Neural cell (in vitro differentiated cells): ENCODE measurements around the gene ASPDH. TPM values are rescaled to one million over a fixed set of nuclear protein-coding genes. Genes with fewer than 3 reads are reported as not detected.

Experiments used
- H2AFZ ChIP-seq: fragments of 200-600, 300-800 bp; sonication (generic), shearing (Covaris generic); 2 replicates; pipeline ENCODE4 v1.6.0; 2014; ENCODE audit warnings: low read depth, mild to moderate bottlenecking, antibody characterized with exemption, low read length, moderate library complexity
- H3F3A ChIP-seq: fragments of 200-600 bp; shearing (Covaris generic); 2 replicates; pipeline ENCODE4 v1.6.1; 2016; ENCODE audit warnings: mild to moderate bottlenecking, moderate library complexity, mixed read lengths, antibody characterized with exemption, low read length; ENCODE audit not compliant: insufficient read depth, poor library complexity, severe bottlenecking
- H3K27ac ChIP-seq: fragments of 200-600, 300-800 bp; sonication (generic), shearing (Covaris generic); 2 replicates; pipeline ENCODE4 v1.5.1; 2014; ENCODE audit warnings: mild to moderate bottlenecking, low read length, moderate library complexity
- H3K27me3 ChIP-seq: fragments of 300-800, 200-600 bp; sonication (generic), shearing (Covaris generic); 2 replicates; pipeline ENCODE4 v1.6.0; 2014; ENCODE audit warnings: mild to moderate bottlenecking, low read depth, low read length, moderate library complexity; ENCODE audit not compliant: insufficient read depth
- H3K36me3 ChIP-seq: fragments of 300-800, 200-600 bp; sonication (generic), shearing (Covaris generic); 2 replicates; pipeline ENCODE4 v1.5.1; 2014; ENCODE audit warnings: mild to moderate bottlenecking, antibody characterized with exemption, low read length, moderate library complexity; ENCODE audit not compliant: insufficient read depth
- H3K4me2 ChIP-seq: fragments of 300-800, 200-600 bp; sonication (generic), shearing (Covaris generic); 2 replicates; pipeline ENCODE4 v1.6.0; 2014; ENCODE audit warnings: mild to moderate bottlenecking, low read length
- H3K4me3 ChIP-seq: fragments of 300-800, 200-600 bp; sonication (generic), shearing (Covaris generic); 2 replicates; pipeline ENCODE4 v1.5.1; 2014; ENCODE audit warnings: mild to moderate bottlenecking, low read length, moderate library complexity
- H3K79me2 ChIP-seq: fragments of 200-600 bp; shearing (Covaris generic); replicated peaks from 2 replicates; pipeline ENCODE4 v1.6.0; 2014; ENCODE audit warnings: mild to moderate bottlenecking, low read length, moderate library complexity; ENCODE audit not compliant: insufficient read depth
- H3K9ac ChIP-seq: fragments of 300-800, 200-600 bp; sonication (generic), shearing (Covaris generic); 2 replicates; pipeline ENCODE4 v1.6.1; 2016; ENCODE audit warnings: mild to moderate bottlenecking, low read length, mixed read lengths
- H3K9me2 ChIP-seq: fragments of 200-600 bp; shearing (Covaris generic); 2 replicates; pipeline ENCODE4 v1.6.1; 2016; ENCODE audit warnings: mild to moderate bottlenecking, low read length, mixed read lengths; ENCODE audit not compliant: insufficient read depth
- H3K9me3 ChIP-seq: fragments of 200-600, 300-800 bp; sonication (generic), shearing (Covaris generic); 2 replicates; pipeline ENCODE4 v1.6.1; 2016; ENCODE audit warnings: mild to moderate bottlenecking, mixed run types, low read length, moderate library complexity, mixed read lengths
- H4K20me1 ChIP-seq: fragments of 200-600 bp; shearing (Covaris generic); 2 replicates; pipeline ENCODE4 v1.6.1; 2016; ENCODE audit warnings: mild to moderate bottlenecking, mixed run types; ENCODE audit not compliant: insufficient read depth
- CTCF ChIP-seq: fragments of 450-650 bp; IDR thresholded peaks from 2 replicates; pipeline ENCODE4 v1.5.1; 2014; ENCODE audit warnings: antibody characterized with exemption, mild to moderate bottlenecking, moderate library complexity; ENCODE audit not compliant: poor library complexity, severe bottlenecking
- EP300 ChIP-seq: fragments of 450-650 bp; conservative IDR thresholded peaks from 2 replicates; pipeline ENCODE4 v1.6.1; 2014; ENCODE audit warnings: antibody characterized with exemption, mild to moderate bottlenecking, moderate library complexity; ENCODE audit not compliant: poor library complexity, severe bottlenecking
- EZH2 ChIP-seq: fragments of 200-600, 300-800 bp; shearing (Covaris generic), sonication (generic); IDR thresholded peaks from 2 replicates; pipeline ENCODE4 v1.6.1; 2014; ENCODE audit warnings: antibody characterized with exemption, low read length, borderline replicate concordance, mild to moderate bottlenecking; ENCODE audit not compliant: insufficient read depth, poor library complexity, severe bottlenecking
- MXI1 ChIP-seq: fragments of 450-650 bp; conservative IDR thresholded peaks from 2 replicates; pipeline ENCODE4 v1.6.1; 2014; ENCODE audit warnings: antibody characterized with exemption, mild to moderate bottlenecking; ENCODE audit not compliant: poor library complexity, severe bottlenecking
- POLR2AphosphoS5 ChIP-seq: IDR thresholded peaks from 2 replicates; pipeline ENCODE4 v1.6.1; 2012
- RAD21 ChIP-seq: fragments of 450-650 bp; conservative IDR thresholded peaks from 2 replicates; pipeline ENCODE4 v1.6.1; 2014; ENCODE audit warnings: antibody characterized with exemption, mild to moderate bottlenecking, moderate library complexity
- REST ChIP-seq: IDR thresholded peaks from 2 replicates; pipeline ENCODE4 v1.6.1; 2012; ENCODE audit warnings: borderline replicate concordance
- SMC3 ChIP-seq: fragments of 450-650 bp; conservative IDR thresholded peaks from 2 replicates; pipeline ENCODE4 v1.6.1; 2014; ENCODE audit warnings: antibody characterized with exemption, mild to moderate bottlenecking, moderate library complexity; ENCODE audit not compliant: poor library complexity
- TAF1 ChIP-seq: IDR thresholded peaks from 2 replicates; pipeline ENCODE4 v1.6.1; 2012; ENCODE audit warnings: low read depth
- polyA plus RNA-seq: library from polyadenylated mRNA; depleted of rRNA; stranded (reverse); fragments of >200 nt; gene quantifications from 2 replicates; pipeline ENCODE4 v1.2.3, GENCODE V29; 2014

The ASPDH gene
- polyA plus RNA-seq, 1 donor from 2014 or later: not detected

- Histone ChIP-seq H3F3A (no peaks in the 10 kb centered on the region), H3K9me2 (no peaks in the 10 kb centered on the region), H2AFZ (no peak overlapping the region), H4K20me1 (no peaks in the 10 kb centered on the region), H3K4me3 (no peak overlapping the region), H3K27ac (no peak overlapping the region), H3K9ac (no peak overlapping the region), H3K79me2 (no peaks in the 10 kb centered on the region), H3K4me2 (no peak overlapping the region), H3K36me3 (no peaks in the 10 kb centered on the region), H3K27me3 (no peaks in the 10 kb centered on the region), H3K9me3 (no peaks in the 10 kb centered on the region)
- no peak for TF ChIP-seq RAD21
- no peak for TF ChIP-seq POLR2AphosphoS5
- TF ChIP-seq EZH2: no peak
- TF ChIP-seq CTCF: no peak
- no peak for TF ChIP-seq MXI1
- TF ChIP-seq SMC3: no peak
- TF ChIP-seq REST: no peak
These were observed 47.6 kb downstream of the ASPDH start for GRCh38 chr19:50465986-50466705.

- no peak overlapping the region for H3K9ac ChIP-seq
- no peak for TF ChIP-seq TAF1
- H3K36me3 ChIP-seq: no peaks in the 10 kb centered on the region
- no peak overlapping the region for H3K4me3 ChIP-seq
- no peaks in the 10 kb centered on the region for H3K27me3 ChIP-seq
- H3K9me3 ChIP-seq: no peaks in the 10 kb centered on the region
- no peaks in the 10 kb centered on the region for H3K79me2 ChIP-seq
- H3F3A ChIP-seq: no peaks in the 10 kb centered on the region
- no peak overlapping the region for H3K4me2 ChIP-seq
- no peak overlapping the region for H3K27ac ChIP-seq
- no peak overlapping the region for H2AFZ ChIP-seq
- H3K9me2 ChIP-seq: no peaks in the 10 kb centered on the region
- no peaks in the 10 kb centered on the region for H4K20me1 ChIP-seq
These were observed 48.7 kb downstream of the ASPDH start for GRCh38 chr19:50465000-50465399.

- H3K9me2 ChIP-seq: no peaks in the 10 kb centered on the region
- no peak overlapping the region for H3K4me2 ChIP-seq
- no peak overlapping the region for H3K27ac ChIP-seq
- H3K9ac ChIP-seq: no peak overlapping the region
- TF ChIP-seq CTCF (no peak), MXI1 (no peak), EZH2 (no peak), REST (no peak), POLR2AphosphoS5 (no peak), EP300 (no peak), TAF1 (no peak)
- H3F3A ChIP-seq: no peaks in the 10 kb centered on the region
- no peaks in the 10 kb centered on the region for H4K20me1 ChIP-seq
- H2AFZ ChIP-seq: no peak overlapping the region
- H3K36me3 ChIP-seq: no peaks in the 10 kb centered on the region
- H3K27me3 ChIP-seq: no peaks in the 10 kb centered on the region
- H3K9me3 ChIP-seq: no peaks in the 10 kb centered on the region
- no peaks in the 10 kb centered on the region for H3K79me2 ChIP-seq
- no peak overlapping the region for H3K4me3 ChIP-seq
These were observed 49.4 kb downstream of the ASPDH start for GRCh38 chr19:50464348-50464747.
